Aorta (tissue), 5 donors: ENCODE results near the gene ULK1. TPM values are rescaled to one million over a fixed set of nuclear protein-coding genes. Genes with fewer than 3 reads are reported as not detected.
A peak's percentile ranks its signal among the peaks of the same experiment; 100 is the strongest.

Source experiments
- ATAC-seq: fragments of 200-7000 bp; cut with Tn5 transposase; one replicate; pipeline ENCODE4 v1.9.1; 2022; ENCODE audit warnings: moderate library complexity; ENCODE audit not compliant: low FRiP score
- DNase-seq, 2 donors: peaks; one replicate each; pipeline ENCODE4 v3.0.0-alpha.2; 2020
- H3K27ac ChIP-seq, 2 donors: one replicate each; pipeline ENCODE4 v1.5.1; 2013; ENCODE audit warnings: low read length in 2 of 2, mild to moderate bottlenecking in 2 of 2, moderate library complexity in 2 of 2, control low read depth in 1 of 2, inconsistent platforms in 1 of 2, low read depth in 1 of 2
- H3K27me3 ChIP-seq, 2 donors: one replicate each; pipeline ENCODE4 v1.6.1; 2013; ENCODE audit warnings: control low read depth in 1 of 2, low read length in 1 of 2, mild to moderate bottlenecking in 1 of 2, moderate library complexity in 1 of 2; ENCODE audit not compliant: insufficient read depth in 2 of 2, control insufficient read depth in 1 of 2
- H3K36me3 ChIP-seq, 2 donors: one replicate each; pipeline ENCODE4 v1.6.1; 2013; ENCODE audit warnings: control low read depth in 1 of 2, low read length in 1 of 2, mild to moderate bottlenecking in 1 of 2; ENCODE audit not compliant: insufficient read depth in 2 of 2, control insufficient read depth in 1 of 2
- H3K4me1 ChIP-seq, 2 donors: one replicate each; pipeline ENCODE4 v1.6.1; 2013; ENCODE audit warnings: low read length in 2 of 2, control low read depth in 1 of 2, mild to moderate bottlenecking in 1 of 2, moderate library complexity in 1 of 2; ENCODE audit not compliant: insufficient read depth in 2 of 2, control insufficient read depth in 1 of 2
- H3K4me3 ChIP-seq, 2 donors: one replicate each; pipeline ENCODE4 v1.5.1; 2013; ENCODE audit warnings: low read length in 2 of 2, control low read depth in 1 of 2, mild to moderate bottlenecking in 1 of 2
- H3K9me3 ChIP-seq: one replicate; pipeline ENCODE4 v1.6.1; 2013; ENCODE audit warnings: mild to moderate bottlenecking, low read length; ENCODE audit not compliant: control insufficient read depth
- WGBS, 2 donors: extraction: QIAGEN DNeasy Blood & Tissue Kit; methylation state at CpG; one replicate each; pipeline ENCODE4 v1.1.7; 2013; 5-methylcytosine and 5-hydroxymethylcytosine counted together
- intact Hi-C, 2 donors: fragments of 100-400 bp; cut with DNase I; formaldehyde crosslinking; loops; one replicate each; pipeline versions ENCODE4 v1.14.2 to v1.15.0; 2022
- polyA plus RNA-seq, 2 donors: library from polyadenylated mRNA; stranded (reverse); fragments of 200-250 nt; gene quantifications; one replicate each; pipeline ENCODE4 v1.2.3, GENCODE V29; 2013
- total RNA-seq, 2 donors: library from RNA; stranded (reverse); fragmentation: NEBNext Ultra II Directional; extraction: Animal tissue kit (Norgen Biotek cat#: 25700); gene quantifications; one replicate each; pipeline ENCODE4 v1.2.1, GENCODE V29; 2021
- donor health status: healthy with polysubstance abuse.
- donor health status: Bipolar disorder and iron deficiency.
- donor health status: DM: no; HTN: no; CAD: no.
- donor health status: DM: no; HTN: no; CAD: no.
- donor health status: DM: yes; HTN: yes; CAD: no.

ULK1 gene
- total and polyA plus RNA-seq, 4 donors = 6.6 to 56.5 (median 41.8) TPM

- H3K4me3 ChIP-seq = no peak overlapping the region
- H3K27ac ChIP-seq = no peak overlapping the region
- H3K27me3 ChIP-seq = no peaks in the 10 kb centered on the region
- no peaks in the 10 kb centered on the region for H3K9me3 ChIP-seq
- no peaks in the 10 kb centered on the region for H3K36me3 ChIP-seq
- DNase-seq (no peak), ATAC-seq (no peak)
- no peaks in the 10 kb centered on the region for H3K4me1 ChIP-seq
- intact Hi-C loops = no loop called here
- 92% methylated on average over 15 of the region's 15 CpGs for whole genome bisulfite sequencing, 2 donors
Observed at GRCh38 chr12:131905630-131906091, 11.2 kb downstream of the ULK1 start.

- no peak overlapping the region for H3K27ac ChIP-seq
- intact Hi-C loops = no loop called here
- no peak overlapping the region for H3K4me3 ChIP-seq
- H3K4me1 ChIP-seq = no peaks in the 10 kb centered on the region
- peaks cover 0 to 2% of the 10 kb centered on the region in 2 donors for H3K36me3 ChIP-seq
- no peak for DNase-seq
- no peaks in the 10 kb centered on the region for H3K9me3 ChIP-seq
- no peak for ATAC-seq
- WGBS, 2 donors = 91 to 92% methylated on average over 23 to 31 of the region's 31 CpGs
- H3K27me3 ChIP-seq = no peaks in the 10 kb centered on the region
Observed at GRCh38 chr12:131907379-131908091, 13.1 kb downstream of the ULK1 start.

- no peak overlapping the region for H3K4me3 ChIP-seq
- DNase-seq = peak in 1 of 2 donors; percentile 42
- H3K9me3 ChIP-seq = no peaks in the 10 kb centered on the region
- intact Hi-C loops = no loop called here
- no peaks in the 10 kb centered on the region for H3K4me1 ChIP-seq
- WGBS, 2 donors = 95% methylated on average over 68 to 96 of the region's 96 CpGs
- H3K36me3 ChIP-seq = peaks cover 0 to 2% of the 10 kb centered on the region in 2 donors
- no peak overlapping the region for H3K27ac ChIP-seq
- no peak for ATAC-seq
- H3K27me3 ChIP-seq = no peaks in the 10 kb centered on the region
Observed at GRCh38 chr12:131908092-131909080, 14.0 kb downstream of the ULK1 start.

- no peak overlapping the region for H3K27ac ChIP-seq
- H3K9me3 ChIP-seq = no peaks in the 10 kb centered on the region
- H3K27me3 ChIP-seq = no peaks in the 10 kb centered on the region
- ATAC-seq = no peak
- no peak overlapping the region for H3K4me3 ChIP-seq
- DNase-seq = peak in 1 of 2 donors; percentile 45
- WGBS, 2 donors = 93 to 94% methylated on average over 56 to 61 of the region's 61 CpGs
- intact Hi-C loops = no loop called here
- H3K4me1 ChIP-seq = no peaks in the 10 kb centered on the region
- H3K36me3 ChIP-seq = peaks cover 0 to 2% of the 10 kb centered on the region in 2 donors
Observed at GRCh38 chr12:131909081-131909751, 14.8 kb downstream of the ULK1 start.

GRCh38 chr12:131909752-131910219 is 15.4 kb downstream of the ULK1 start:
- 90 to 91% methylated on average over 26 of the region's 26 CpGs for WGBS, 2 donors
- intact Hi-C loops = loop anchor here in 1 of 2 donors (2.0 kb wide), 1 partner anchor 13 kb away; no protein-coding TSS in a partner anchor
- DNase-seq (peak in 1 of 2 donors; percentile 41), ATAC-seq (no peak)
- Histone ChIP-seq H3K36me3 (peaks cover 0 to 2% of the 10 kb centered on the region in 2 donors), H3K4me3 (no peak overlapping the region), H3K27ac (no peak overlapping the region), H3K27me3 (no peaks in the 10 kb centered on the region), H3K4me1 (no peaks in the 10 kb centered on the region), H3K9me3 (no peaks in the 10 kb centered on the region)

- DNase-seq (peak in 1 of 2 donors; percentile 37), ATAC-seq (no peak)
- 81 to 87% methylated on average over 22 to 23 of the region's 23 CpGs for WGBS, 2 donors
- Histone ChIP-seq H3K27me3 (no peaks in the 10 kb centered on the region), H3K27ac (no peak overlapping the region), H3K4me3 (no peak overlapping the region), H3K4me1 (no peaks in the 10 kb centered on the region), H3K9me3 (no peaks in the 10 kb centered on the region), H3K36me3 (peaks cover 0 to 2% of the 10 kb centered on the region in 2 donors)
- intact Hi-C loops = loop anchor here in 1 of 2 donors (2.0 kb wide), 1 partner anchor 14 kb away; no protein-coding TSS in a partner anchor
Observed at GRCh38 chr12:131910302-131911027, 16.0 kb downstream of the ULK1 start.

GRCh38 chr12:131911028-131911650 is 16.7 kb downstream of the ULK1 start:
- Histone ChIP-seq H3K27ac (no peak overlapping the region), H3K27me3 (no peaks in the 10 kb centered on the region), H3K4me3 (no peak overlapping the region), H3K9me3 (no peaks in the 10 kb centered on the region), H3K36me3 (peaks cover 0 to 2% of the 10 kb centered on the region in 2 donors), H3K4me1 (no peaks in the 10 kb centered on the region)
- DNase-seq (peak in 1 of 2 donors; percentile 37), ATAC-seq (no peak)
- WGBS, 2 donors = 88 to 93% methylated on average over 17 of the region's 17 CpGs
- intact Hi-C loops = loop anchor here in 1 of 2 donors (2.0 kb wide), 1 partner anchor 14 kb away; no protein-coding TSS in a partner anchor
